GM12875 (cell line): Measurements from ENCODE around the gene ITFG2.
A peak's percentile ranks its signal among the peaks of the same experiment; 100 is the strongest.

ENCODE experiments used
- H3K4me3 ChIP-seq: one replicate; pipeline ENCODE4 v1.5.1; 2011; ENCODE audit warnings: low read depth, low read length, control low read depth
- TF ChIP-seq, protein P1 (sequence below): IDR thresholded peaks from 2 replicates; pipeline ENCODE4 v1.5.1; 2011; ENCODE audit warnings: low read depth, mild to moderate bottlenecking, control low read depth, inconsistent platforms, low read length, moderate library complexity, borderline replicate concordance; ENCODE audit not compliant: insufficient read depth

ITFG2 gene

DNA sequence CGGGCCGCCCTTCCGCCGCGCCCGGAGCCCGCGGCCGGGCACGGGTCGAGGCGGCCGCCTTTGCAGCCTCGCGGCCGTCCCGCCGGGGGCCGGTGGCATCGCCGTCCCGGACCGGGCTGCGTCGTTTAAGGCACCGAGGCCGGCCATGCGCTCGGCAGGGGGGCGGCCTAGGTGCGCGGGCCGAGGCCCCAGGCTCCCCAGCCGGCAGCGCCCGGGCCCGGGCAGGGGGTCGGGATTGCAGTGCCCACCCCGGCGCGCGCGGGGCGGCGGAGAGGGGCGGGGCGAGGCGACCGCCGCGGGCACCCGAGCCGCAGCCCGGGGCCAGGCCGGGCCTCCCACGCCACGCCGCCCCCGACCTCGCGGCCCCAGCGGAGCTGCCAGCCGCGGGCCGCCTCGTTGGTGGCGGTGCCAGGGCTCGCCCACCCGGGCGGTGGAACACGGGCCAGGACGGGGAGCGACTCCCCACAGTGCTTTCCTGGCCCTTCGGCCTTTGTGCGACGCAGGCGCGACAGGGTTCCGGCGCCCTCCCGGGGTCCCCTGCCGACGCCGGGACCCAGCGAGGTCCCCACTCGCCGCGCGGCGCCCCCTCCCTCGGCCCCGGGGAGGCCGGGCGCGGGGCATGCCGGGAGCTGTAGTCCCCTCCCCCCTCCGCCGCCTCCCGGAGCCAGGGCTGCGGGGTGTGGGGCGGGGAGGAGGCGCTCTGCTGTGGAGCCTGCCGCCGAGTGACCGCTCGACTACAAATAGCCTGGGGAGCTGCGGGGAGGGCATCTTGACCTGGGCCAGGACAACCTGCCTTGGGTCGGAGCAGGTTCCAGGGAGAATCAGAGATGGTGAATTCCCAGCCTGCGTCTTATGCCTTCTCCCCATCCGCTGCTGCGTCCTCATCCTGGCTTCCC, 16.9 kb upstream of the ITFG2 start:
- peak overlapping the region; percentile 93 for H3K4me3 ChIP-seq
- TF ChIP-seq, protein P1, sequence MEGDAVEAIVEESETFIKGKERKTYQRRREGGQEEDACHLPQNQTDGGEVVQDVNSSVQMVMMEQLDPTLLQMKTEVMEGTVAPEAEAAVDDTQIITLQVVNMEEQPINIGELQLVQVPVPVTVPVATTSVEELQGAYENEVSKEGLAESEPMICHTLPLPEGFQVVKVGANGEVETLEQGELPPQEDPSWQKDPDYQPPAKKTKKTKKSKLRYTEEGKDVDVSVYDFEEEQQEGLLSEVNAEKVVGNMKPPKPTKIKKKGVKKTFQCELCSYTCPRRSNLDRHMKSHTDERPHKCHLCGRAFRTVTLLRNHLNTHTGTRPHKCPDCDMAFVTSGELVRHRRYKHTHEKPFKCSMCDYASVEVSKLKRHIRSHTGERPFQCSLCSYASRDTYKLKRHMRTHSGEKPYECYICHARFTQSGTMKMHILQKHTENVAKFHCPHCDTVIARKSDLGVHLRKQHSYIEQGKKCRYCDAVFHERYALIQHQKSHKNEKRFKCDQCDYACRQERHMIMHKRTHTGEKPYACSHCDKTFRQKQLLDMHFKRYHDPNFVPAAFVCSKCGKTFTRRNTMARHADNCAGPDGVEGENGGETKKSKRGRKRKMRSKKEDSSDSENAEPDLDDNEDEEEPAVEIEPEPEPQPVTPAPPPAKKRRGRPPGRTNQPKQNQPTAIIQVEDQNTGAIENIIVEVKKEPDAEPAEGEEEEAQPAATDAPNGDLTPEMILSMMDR, result no peak

DNA sequence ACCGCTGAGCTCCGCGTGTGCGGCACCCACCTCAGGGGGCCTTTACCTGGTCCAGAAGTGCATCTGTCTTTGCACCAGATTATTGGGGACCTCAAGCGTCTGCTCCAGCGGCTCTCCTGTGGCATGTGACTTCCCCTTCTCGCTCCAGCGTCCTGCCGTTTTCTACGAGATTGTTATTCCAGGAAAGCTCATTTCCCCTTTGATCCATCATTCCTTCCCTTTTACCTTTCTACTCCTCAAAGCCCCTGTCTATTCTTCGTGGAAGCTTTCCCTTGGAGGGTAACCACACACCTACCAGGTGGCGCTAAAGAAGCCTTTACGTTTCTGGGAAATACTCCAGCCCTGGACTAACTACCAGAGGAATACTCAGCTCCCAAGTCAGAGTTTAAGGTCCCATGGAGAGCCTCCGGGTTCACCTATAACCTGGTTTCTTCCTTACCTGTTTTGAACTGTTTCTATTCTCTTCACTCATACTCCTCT, 16.2 kb upstream of the ITFG2 start:
- TF ChIP-seq, protein P1, result no peak
- peak overlapping the region; percentile 93 for H3K4me3 ChIP-seq

DNA sequence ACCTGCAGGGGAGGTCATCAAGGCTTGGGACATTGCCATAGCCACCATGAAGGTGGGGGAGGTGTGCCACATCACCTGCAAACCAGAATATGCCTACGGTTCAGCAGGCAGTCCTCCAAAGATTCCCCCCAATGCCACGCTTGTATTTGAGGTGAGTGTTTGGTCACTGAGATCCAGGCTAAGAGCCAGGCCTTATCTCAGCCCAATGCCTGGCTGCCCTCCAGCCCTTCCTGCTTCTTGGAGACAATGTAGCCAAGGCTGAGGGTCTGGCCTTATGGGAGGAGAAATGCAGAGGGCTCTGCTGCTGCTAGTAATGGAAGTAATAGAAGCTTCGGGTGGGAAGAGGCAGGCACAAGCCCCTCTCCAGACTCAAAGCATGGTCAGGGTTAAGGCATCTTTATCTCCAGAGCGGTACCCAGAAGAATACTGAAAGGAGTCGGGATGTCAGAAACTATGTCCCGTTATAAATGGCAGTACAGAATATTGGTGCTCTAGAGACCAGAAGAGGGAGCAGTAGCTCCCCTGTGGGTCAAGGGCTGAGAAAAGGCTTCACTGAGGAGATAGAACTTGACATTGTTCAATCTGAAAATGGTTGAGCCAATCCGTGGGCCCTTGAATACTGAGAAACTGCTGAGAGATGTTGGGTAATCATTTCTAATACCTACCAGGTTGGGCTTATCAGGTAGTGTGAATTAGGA, 14.6 kb upstream of the ITFG2 start:
- H3K4me3 ChIP-seq, result no peak overlapping the region
- TF ChIP-seq, protein P1, result 0 out of 2 replicates have a peak, but pooled peaks have one; percentile 1

DNA sequence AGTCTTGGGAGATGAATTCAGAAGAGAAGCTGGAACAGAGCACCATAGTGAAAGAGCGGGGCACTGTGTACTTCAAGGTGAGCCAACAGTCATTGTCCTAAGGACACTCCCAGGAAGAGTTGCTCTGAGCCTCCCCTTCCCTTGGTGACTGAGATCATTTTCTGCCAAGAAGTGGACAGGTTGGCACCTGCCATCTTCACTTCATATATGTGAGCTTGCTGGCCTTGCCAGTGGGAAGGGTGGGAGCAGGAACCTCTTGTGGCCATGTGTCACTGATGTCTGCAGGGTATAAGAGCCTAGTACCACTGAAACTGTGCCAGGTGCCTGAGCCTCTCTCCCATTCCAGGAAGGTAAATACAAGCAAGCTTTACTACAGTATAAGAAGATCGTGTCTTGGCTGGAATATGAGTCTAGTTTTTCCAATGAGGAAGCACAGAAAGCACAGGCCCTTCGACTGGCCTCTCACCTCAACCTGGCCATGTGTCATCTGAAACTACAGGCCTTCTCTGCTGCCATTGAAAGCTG, 12.4 kb upstream of the ITFG2 start:
- TF ChIP-seq, protein P1, result no peak
- H3K4me3 ChIP-seq, result no peak overlapping the region

DNA sequence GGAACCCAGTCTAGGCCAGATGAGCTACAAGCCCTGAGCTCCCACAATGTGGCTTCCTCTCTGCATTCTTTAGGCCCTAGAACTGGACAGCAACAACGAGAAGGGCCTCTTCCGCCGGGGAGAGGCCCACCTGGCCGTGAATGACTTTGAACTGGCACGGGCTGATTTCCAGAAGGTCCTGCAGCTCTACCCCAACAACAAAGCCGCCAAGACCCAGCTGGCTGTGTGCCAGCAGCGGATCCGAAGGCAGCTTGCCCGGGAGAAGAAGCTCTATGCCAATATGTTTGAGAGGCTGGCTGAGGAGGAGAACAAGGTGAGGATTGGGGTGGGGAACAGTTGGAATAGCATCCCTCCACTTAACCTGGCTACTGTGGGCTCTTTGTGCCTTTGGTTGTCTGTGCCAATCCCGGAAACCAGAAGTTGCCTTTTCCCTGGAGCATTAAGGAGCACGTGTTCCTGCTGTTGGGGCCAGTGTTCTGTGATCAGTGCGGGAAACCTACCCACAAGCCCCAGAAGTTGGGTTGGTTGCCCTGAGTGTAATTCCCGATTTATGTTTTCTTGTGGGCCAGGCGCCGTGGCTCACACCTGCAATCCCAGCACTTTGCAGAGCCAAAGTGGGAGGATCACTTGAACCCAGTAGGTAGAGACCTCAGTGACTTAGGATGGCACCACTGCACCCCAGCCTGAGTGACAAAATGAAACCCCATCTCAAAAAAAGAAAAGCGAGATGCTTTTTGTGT, 11.3 kb upstream of the ITFG2 start:
- TF ChIP-seq, protein P1, result no peak
- no peak overlapping the region for H3K4me3 ChIP-seq

DNA sequence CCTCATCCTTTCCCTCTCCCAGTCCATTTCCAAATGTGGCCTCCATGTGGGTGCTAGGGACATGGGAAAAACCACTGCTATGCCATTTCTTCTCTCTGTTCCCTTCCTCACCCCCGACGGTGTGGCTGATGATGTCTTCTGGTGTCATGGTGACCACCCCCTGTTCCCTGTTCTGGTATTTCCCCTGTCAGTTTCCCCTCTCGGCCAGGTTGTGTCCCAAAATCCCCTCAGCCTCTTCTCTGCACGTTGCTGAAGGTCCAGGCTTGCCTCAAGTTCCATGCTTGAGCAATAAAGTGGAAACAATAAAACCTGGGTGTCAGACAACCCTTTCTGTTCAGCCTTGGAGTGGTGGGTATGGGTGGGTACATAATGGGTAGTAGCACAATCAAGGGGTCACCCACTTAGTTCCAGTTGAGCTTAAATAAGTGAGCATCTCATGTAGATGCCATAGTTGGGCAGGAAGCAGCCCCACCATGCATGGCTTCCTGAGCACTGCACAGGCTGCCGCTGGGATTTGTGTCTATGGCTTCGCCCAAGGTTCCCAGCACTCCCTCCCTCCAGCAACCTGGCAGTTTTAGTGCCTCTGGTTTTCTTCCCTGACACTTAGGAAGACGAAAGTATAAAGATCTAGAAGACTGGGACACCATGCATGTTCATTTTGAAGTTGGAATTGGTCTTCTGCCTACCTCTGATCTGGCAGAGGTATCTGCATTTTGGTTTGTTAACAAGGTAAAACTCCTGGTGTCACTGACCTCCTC, 8.7 kb upstream of the ITFG2 start:
- H3K4me3 ChIP-seq, result no peak overlapping the region
- TF ChIP-seq, protein P1, result no peak
